ENCODE measurements around the gene STUB1.

STUB1 gene

GRCh38 chr16:718389-718788, 38.2 kb downstream of the STUB1 start:
- DNase-seq (ENCODE audit: low read depth, low spot score): no peak
- H3K4me1 ChIP-seq (ENCODE audit: insufficient read depth, insufficient read length): peaks cover 51% of the 10 kb centered on the region
- H3K27me3 ChIP-seq (ENCODE audit: insufficient read depth, insufficient read length): no peaks in the 10 kb centered on the region

GRCh38 chr16:718922-719321, 38.7 kb downstream of the STUB1 start:
- Histone ChIP-seq H3K4me1 (ENCODE audit: insufficient read depth, insufficient read length) (peaks cover 48% of the 10 kb centered on the region), H3K27me3 (ENCODE audit: insufficient read depth, insufficient read length) (no peaks in the 10 kb centered on the region), H3K4me3 (ENCODE audit: insufficient read length, low read depth) (no peak overlapping the region), H3K9ac (ENCODE audit: insufficient read length, low read depth) (peak overlapping the region; percentile 76), H3K9me3 (ENCODE audit: insufficient read depth, low read length) (no peaks in the 10 kb centered on the region; the same call in 1 of the 2 replicates), H3K36me3 (ENCODE audit: insufficient read depth, insufficient read length, low read length) (peaks cover 14% of the 10 kb centered on the region)
- DNase-seq (ENCODE audit: low read depth, low spot score): no peak
- TF ChIP-seq SUZ12 (IDR thresholded peaks at IDR 0.05; ENCODE audit: extremely low read depth, insufficient read depth, insufficient read length) (no peak), YY1 (IDR thresholded peaks at IDR 0.05; ENCODE audit: insufficient read depth, insufficient read length) (no peak), ZNF274 (IDR thresholded peaks at IDR 0.05; ENCODE audit: low read depth, low read length) (no peak)

More at GRCh38 chr16:718389-718788, 38.2 kb downstream of the STUB1 start:
- no peak overlapping the region for H3K4me3 ChIP-seq (ENCODE audit: insufficient read length, low read depth)
- peaks cover 12% of the 10 kb centered on the region for H3K36me3 ChIP-seq (ENCODE audit: insufficient read depth, insufficient read length, low read length)
- H3K9me3 ChIP-seq (ENCODE audit: insufficient read depth, low read length): no peaks in the 10 kb centered on the region; the same call in 1 of the 2 replicates
- TF ChIP-seq SUZ12 (IDR thresholded peaks at IDR 0.05; ENCODE audit: extremely low read depth, insufficient read depth, insufficient read length): no peak
- no peak for TF ChIP-seq ZNF274 (IDR thresholded peaks at IDR 0.05; ENCODE audit: low read depth, low read length)
- TF ChIP-seq YY1 (IDR thresholded peaks at IDR 0.05; ENCODE audit: insufficient read depth, insufficient read length): no peak
- H3K9ac ChIP-seq (ENCODE audit: insufficient read length, low read depth): peak overlapping the region; percentile 76

GRCh38 chr16:719815-720446, 39.7 kb downstream of the STUB1 start:
- H3K36me3 ChIP-seq (ENCODE audit: insufficient read depth, insufficient read length, low read length): peaks cover 14% of the 10 kb centered on the region
- DNase-seq (ENCODE audit: low read depth, low spot score): no peak
- H3K4me3 ChIP-seq (ENCODE audit: insufficient read length, low read depth): peak overlapping the region; percentile 88
- H3K4me1 ChIP-seq (ENCODE audit: insufficient read depth, insufficient read length): peaks cover 41% of the 10 kb centered on the region
- TF ChIP-seq SUZ12 (IDR thresholded peaks at IDR 0.05; ENCODE audit: extremely low read depth, insufficient read depth, insufficient read length): no peak
- no peak for TF ChIP-seq ZNF274 (IDR thresholded peaks at IDR 0.05; ENCODE audit: low read depth, low read length)
- no peak for TF ChIP-seq YY1 (IDR thresholded peaks at IDR 0.05; ENCODE audit: insufficient read depth, insufficient read length)
- H3K27me3 ChIP-seq (ENCODE audit: insufficient read depth, insufficient read length): no peaks in the 10 kb centered on the region
- peak overlapping the region; percentile 99 for H3K9ac ChIP-seq (ENCODE audit: insufficient read length, low read depth)
- no peaks in the 10 kb centered on the region; the same call in 1 of the 2 replicates for H3K9me3 ChIP-seq (ENCODE audit: insufficient read depth, low read length)

GRCh38 chr16:720447-720989, 40.3 kb downstream of the STUB1 start:
- DNase-seq (ENCODE audit: low read depth, low spot score): peak; percentile 62
- H3K9ac ChIP-seq (ENCODE audit: insufficient read length, low read depth): peak overlapping the region; percentile 99
- H3K36me3 ChIP-seq (ENCODE audit: insufficient read depth, insufficient read length, low read length): peaks cover 14% of the 10 kb centered on the region

GRCh38 chr16:720990-721764, 41.0 kb downstream of the STUB1 start, which contains the start of gene ANTKMT:
Gene ANTKMT (plus strand): TSS chr16:721146. CDS start chr16:721275, 129 bp downstream.
- peaks cover 46% of the 10 kb centered on the region for H3K4me1 ChIP-seq (ENCODE audit: insufficient read depth, insufficient read length)
- no peaks in the 10 kb centered on the region for H3K27me3 ChIP-seq (ENCODE audit: insufficient read depth, insufficient read length)
- TF ChIP-seq ZNF274 (IDR thresholded peaks at IDR 0.05; ENCODE audit: low read depth, low read length) (no peak), YY1 (IDR thresholded peaks at IDR 0.05; ENCODE audit: insufficient read depth, insufficient read length) (no peak), SUZ12 (IDR thresholded peaks at IDR 0.05; ENCODE audit: extremely low read depth, insufficient read depth, insufficient read length) (no peak)
- peak; percentile 86 for DNase-seq (ENCODE audit: low read depth, low spot score)
- H3K36me3 ChIP-seq (ENCODE audit: insufficient read depth, insufficient read length, low read length): peaks cover 14% of the 10 kb centered on the region
- H3K9ac ChIP-seq (ENCODE audit: insufficient read length, low read depth): peak within 1 kb of the TSS; percentile 99
- H3K9me3 ChIP-seq (ENCODE audit: insufficient read depth, low read length): no peaks in the 10 kb centered on the region; the same call in 1 of the 2 replicates
- H3K4me3 ChIP-seq (ENCODE audit: insufficient read length, low read depth): peak within 1 kb of the TSS; percentile 88

More at GRCh38 chr16:720447-720989, 40.3 kb downstream of the STUB1 start:
- H3K27me3 ChIP-seq (ENCODE audit: insufficient read depth, insufficient read length): no peaks in the 10 kb centered on the region
- H3K4me1 ChIP-seq (ENCODE audit: insufficient read depth, insufficient read length): peaks cover 42% of the 10 kb centered on the region
- TF ChIP-seq ZNF274 (IDR thresholded peaks at IDR 0.05; ENCODE audit: low read depth, low read length): no peak
- no peak for TF ChIP-seq YY1 (IDR thresholded peaks at IDR 0.05; ENCODE audit: insufficient read depth, insufficient read length)
- no peak for TF ChIP-seq SUZ12 (IDR thresholded peaks at IDR 0.05; ENCODE audit: extremely low read depth, insufficient read depth, insufficient read length)
- peak overlapping the region; percentile 88 for H3K4me3 ChIP-seq (ENCODE audit: insufficient read length, low read depth)
- H3K9me3 ChIP-seq (ENCODE audit: insufficient read depth, low read length): no peaks in the 10 kb centered on the region; the same call in 1 of the 2 replicates

GRCh38 chr16:721765-722540, 41.7 kb downstream of the STUB1 start:
- H3K9ac ChIP-seq (ENCODE audit: insufficient read length, low read depth): no peak overlapping the region
- peak overlapping the region; percentile 88 for H3K4me3 ChIP-seq (ENCODE audit: insufficient read length, low read depth)
- H3K36me3 ChIP-seq (ENCODE audit: insufficient read depth, insufficient read length, low read length): peaks cover 14% of the 10 kb centered on the region
- TF ChIP-seq SUZ12 (IDR thresholded peaks at IDR 0.05; ENCODE audit: extremely low read depth, insufficient read depth, insufficient read length) (no peak), ZNF274 (IDR thresholded peaks at IDR 0.05; ENCODE audit: low read depth, low read length) (no peak), YY1 (IDR thresholded peaks at IDR 0.05; ENCODE audit: insufficient read depth, insufficient read length) (no peak)
- no peak for DNase-seq (ENCODE audit: low read depth, low spot score)
- H3K27me3 ChIP-seq (ENCODE audit: insufficient read depth, insufficient read length): peaks cover 3% of the 10 kb centered on the region
- no peaks in the 10 kb centered on the region; the same call in 1 of the 2 replicates for H3K9me3 ChIP-seq (ENCODE audit: insufficient read depth, low read length)
- H3K4me1 ChIP-seq (ENCODE audit: insufficient read depth, insufficient read length): peaks cover 46% of the 10 kb centered on the region

Data from NT2/D1 (cell line).